Endometrium (tissue), 2 donors: ENCODE data around the gene ZNF433.
A peak's percentile ranks its signal among the peaks of the same experiment; 100 is the strongest.

ENCODE experiments used
- FAIRE-seq: peaks from 2 replicates; lab custom pipeline; 2012; peaks lifted over from hg19 to GRCh38; lab: Jason Lieb, UNC
- donor health status: control.
- donor health status: control.

The ZNF433 gene

DNA sequence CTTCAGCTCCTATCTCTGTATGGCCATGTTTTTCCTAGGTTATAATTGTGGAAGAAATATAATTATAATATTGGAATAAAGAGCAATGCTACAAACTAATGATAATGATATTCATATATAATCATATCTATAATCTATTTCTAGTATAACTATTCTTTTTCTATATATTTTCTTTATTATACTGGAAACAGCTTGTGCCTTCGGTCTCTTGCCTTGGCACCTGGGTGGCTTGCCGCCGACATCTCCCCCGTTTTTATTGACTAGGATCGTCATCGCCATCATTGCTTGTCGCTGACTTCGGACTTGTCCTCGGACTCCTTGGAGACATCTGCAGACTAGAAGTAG, 46.4 kb downstream of the ZNF433 start:
- FAIRE-seq = peak; percentile 62

- FAIRE-seq = no peak
Observed at GRCh38 chr19:11987405-11988281, 47.8 kb downstream of the ZNF433 start.

GRCh38 chr19:11986754-11987153, 48.7 kb downstream of the ZNF433 start:
- FAIRE-seq = no peak

- FAIRE-seq = no peak
Observed at GRCh38 chr19:11984986-11985385, 50.5 kb downstream of the ZNF433 start.

GRCh38 chr19:11982526-11982925, 53.0 kb downstream of the ZNF433 start:
- no peak for FAIRE-seq

DNA sequence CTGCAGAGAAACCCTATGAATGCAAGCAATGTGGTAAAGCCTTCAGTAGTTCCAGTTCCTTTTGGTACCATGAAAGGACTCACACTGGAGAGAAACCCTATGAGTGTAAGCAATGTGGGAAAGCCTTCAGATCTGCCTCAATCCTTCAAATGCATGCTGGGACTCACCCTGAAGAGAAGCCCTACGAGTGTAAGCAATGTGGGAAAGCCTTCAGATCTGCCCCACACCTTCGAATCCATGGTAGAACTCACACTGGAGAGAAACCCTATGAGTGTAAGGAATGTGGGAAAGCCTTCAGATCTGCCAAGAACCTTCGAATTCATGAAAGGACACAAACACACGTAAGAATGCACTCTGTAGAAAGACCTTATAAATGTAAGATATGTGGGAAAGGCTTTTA, 56.0 kb downstream of the ZNF433 start:
- FAIRE-seq = no peak

GRCh38 chr19:11978492-11979100, 56.9 kb downstream of the ZNF433 start:
- no peak for FAIRE-seq

DNA sequence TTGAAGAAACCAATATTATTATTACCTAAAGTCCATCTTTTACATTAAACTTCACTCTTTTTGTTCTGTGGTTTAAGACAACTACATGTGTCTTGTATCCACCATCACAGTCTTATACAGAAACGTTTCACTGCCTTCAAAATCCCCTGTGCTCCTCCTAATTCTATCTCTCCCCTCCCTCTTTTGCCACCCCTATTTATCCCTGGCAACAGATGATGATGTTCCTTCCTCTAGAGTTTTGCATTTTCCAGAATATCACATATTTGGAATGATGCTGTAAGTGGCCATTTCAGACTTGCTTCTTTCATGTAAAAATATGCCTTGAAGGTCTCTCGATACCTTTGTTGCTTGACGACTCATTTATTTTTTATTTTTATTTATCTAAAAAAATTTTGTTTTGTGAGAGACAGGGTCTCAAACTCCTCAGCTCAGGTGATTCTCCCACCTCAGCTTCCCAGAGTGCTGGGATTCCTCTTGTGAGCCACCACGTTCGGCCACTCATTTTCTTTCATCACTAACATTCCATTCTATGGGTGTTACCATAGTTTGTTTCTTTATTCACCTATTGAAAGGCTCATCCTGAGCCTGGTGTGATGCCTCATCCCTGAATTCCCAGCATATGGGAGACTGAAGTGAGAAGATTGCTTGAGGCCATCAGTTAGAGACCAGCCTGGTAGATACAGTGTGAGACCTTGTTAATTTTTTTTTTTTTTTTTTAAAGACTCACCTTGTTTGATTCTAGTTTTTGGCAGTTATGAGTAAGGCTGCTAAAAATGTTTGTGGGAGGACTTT, 62.3 kb downstream of the ZNF433 start:
- no peak for FAIRE-seq

GRCh38 chr19:11971041-11971440, 64.4 kb downstream of the ZNF433 start:
- FAIRE-seq = no peak

DNA sequence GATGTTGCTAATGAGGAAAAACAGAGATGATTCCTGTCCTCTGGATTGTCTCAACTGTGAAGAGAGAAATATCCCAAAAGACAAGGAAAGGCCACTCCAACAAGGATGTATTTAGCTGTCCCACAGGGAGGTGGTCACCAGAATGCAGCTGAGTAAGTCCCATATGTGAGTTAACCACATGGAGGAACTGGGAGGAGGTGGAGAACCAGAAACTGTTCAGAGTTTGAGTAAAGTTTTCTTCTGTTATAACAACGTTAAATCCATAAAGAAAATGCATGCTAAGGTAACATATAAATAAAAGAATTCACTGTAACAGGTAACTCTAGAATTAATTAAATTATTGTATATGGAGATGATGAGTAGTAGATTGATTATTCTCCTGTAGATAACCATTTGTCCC, 65.3 kb downstream of the ZNF433 start:
- FAIRE-seq = no peak

- FAIRE-seq = no peak
Observed at GRCh38 chr19:11964858-11965645, 70.4 kb downstream of the ZNF433 start, which contains the start of gene ZNF763. ZNF763 (plus strand) TSS chr19:11965040; CDS start chr19:11965209, 169 bp downstream.
